B cell (primary cell): ENCODE data around the gene NLGN4X. TPM values are rescaled to one million over a fixed set of nuclear protein-coding genes. Genes with fewer than 3 reads are reported as not detected.

Experiments used
- ATAC-seq: fragments of 200-7000 bp; cut with Tn5 transposase; one replicate; pipeline ENCODE4 v1.10.0; 2021; ENCODE audit warnings: low read depth, mild to moderate bottlenecking, moderate number of reproducible peaks, moderate library complexity
- CTCF ChIA-PET: fragments of 350-600 bp; sonication (Branson Sonifier 250); formaldehyde crosslinking; loops from one replicate; lab custom pipeline; 2021; ENCODE audit warnings: antibody characterized with exemption, inconsistent platforms; lab: Charles Lee
- POLR2A ChIA-PET: fragments of 350-600 bp; sonication (Branson Sonifier 250); formaldehyde crosslinking; loops from one replicate; lab custom pipeline; 2021; ENCODE audit warnings: antibody characterized with exemption; lab: Charles Lee
- DNase-seq: peaks from one replicate; pipeline ENCODE4 v3.0.0; 2013
- H2AFZ ChIP-seq: 2 replicates; pipeline ENCODE4 v1.6.1; 2012; ENCODE audit warnings: mild to moderate bottlenecking, low read depth, low read length; ENCODE audit not compliant: insufficient read depth, poor library complexity, severe bottlenecking
- H3K27ac ChIP-seq, 2 donors: 1 replicate in 1 of 2; 2 replicates in 1 of 2; pipeline ENCODE4 v1.5.1; 2012 to 2013; ENCODE audit warnings: low read length in 2 of 2, mild to moderate bottlenecking in 2 of 2, moderate library complexity in 1 of 2
- H3K27me3 ChIP-seq, 4 experiments: fragments of 200-600 bp in 1 of 4; sonication (generic) in 1 of 4; replicated peaks in 1 of 4; 1 replicate in 2 of 4; 2 replicates in 2 of 4; pipeline versions ENCODE4 v1.6.1 to v1.7.0; 2013 to 2016; ENCODE audit warnings: low read length in 3 of 4, mild to moderate bottlenecking in 2 of 4, mixed read lengths in 1 of 4, moderate library complexity in 1 of 4; ENCODE audit not compliant: insufficient read depth in 4 of 4, control insufficient read depth in 3 of 4; ENCODE audit errors: control extremely low read depth in 1 of 4
- H3K36me3 ChIP-seq, 2 experiments: replicated peaks in 1 of 2; 1 replicate in 1 of 2; 2 replicates in 1 of 2; pipeline versions ENCODE4 v1.6.1 to v1.7.1; 2013; ENCODE audit warnings: low read length in 1 of 2; ENCODE audit not compliant: insufficient read depth in 2 of 2, control insufficient read depth in 1 of 2; ENCODE audit errors: control extremely low read depth in 1 of 2, extremely low read depth in 1 of 2
- H3K4me1 ChIP-seq, 2 donors: fragments of 200-600 bp in 1 of 2; sonication (generic) in 1 of 2; 1 replicate in 1 of 2; 2 replicates in 1 of 2; pipeline versions ENCODE4 v1.5.1 to v1.6.1; 2013 to 2017; ENCODE audit warnings: low read length in 2 of 2; ENCODE audit not compliant: control insufficient read depth in 2 of 2, insufficient read depth in 2 of 2
- H3K4me2 ChIP-seq: replicated peaks from 2 replicates; pipeline ENCODE3; 2012; ENCODE audit warnings: mild to moderate bottlenecking, low read depth, low read length; ENCODE audit not compliant: poor library complexity, severe bottlenecking
- H3K4me3 ChIP-seq, 5 experiments: fragments of 200-600 bp in 1 of 5; sonication (generic) in 1 of 5; 1 replicate in 3 of 5; 2 replicates in 2 of 5; pipeline versions ENCODE4 v1.5.1 to v1.7.0; 2011 to 2016; ENCODE audit warnings: low read length in 4 of 5, mild to moderate bottlenecking in 4 of 5, low read depth in 2 of 5, control low read depth in 1 of 5, moderate library complexity in 1 of 5; ENCODE audit not compliant: insufficient read depth in 1 of 5; ENCODE audit errors: control extremely low read depth in 1 of 5, extremely low read depth in 1 of 5
- H3K79me2 ChIP-seq: fragments of 200-600 bp; sonication (generic); one replicate; pipeline ENCODE4 v1.6.0; 2016; ENCODE audit warnings: low read length; ENCODE audit not compliant: control insufficient read depth, insufficient read depth
- H3K9ac ChIP-seq: fragments of 200-600 bp; sonication (generic); 2 replicates; pipeline ENCODE4 v1.6.1; 2017; ENCODE audit warnings: mild to moderate bottlenecking, low read length, moderate library complexity
- H3K9me3 ChIP-seq, 3 donors: one replicate each; pipeline versions ENCODE4 v1.6.1 to v1.7.1; 2013; ENCODE audit warnings: low read length in 2 of 3; ENCODE audit not compliant: control insufficient read depth in 2 of 3, insufficient read depth in 1 of 3; ENCODE audit errors: control extremely low read depth in 1 of 3
- H4K20me1 ChIP-seq: 2 replicates; pipeline ENCODE4 v1.6.0; 2012; ENCODE audit warnings: mild to moderate bottlenecking, low read length; ENCODE audit not compliant: insufficient read depth, control insufficient read depth, poor library complexity, severe bottlenecking
- H3K27ac Mint-ChIP-seq: one replicate; pipeline ENCODE4 v1.8.0; 2021; ENCODE audit warnings: mixed read lengths
- H3K27me3 Mint-ChIP-seq: one replicate; pipeline ENCODE4 v1.8.0; 2021; ENCODE audit warnings: mixed read lengths
- H3K4me1 Mint-ChIP-seq: one replicate; pipeline ENCODE4 v1.8.0; 2021; ENCODE audit warnings: mixed read lengths
- H3K4me3 Mint-ChIP-seq: one replicate; pipeline ENCODE4 v1.8.0; 2021; ENCODE audit warnings: mixed read lengths
- H3K9me3 Mint-ChIP-seq: one replicate; pipeline ENCODE4 v1.8.0; 2022; ENCODE audit warnings: mixed read lengths; ENCODE audit not compliant: insufficient read depth
- EZH2 ChIP-seq: IDR thresholded peaks from 2 replicates; pipeline ENCODE4 v1.6.1; 2012; ENCODE audit warnings: borderline replicate concordance, low read depth, mild to moderate bottlenecking, moderate library complexity, low read length; ENCODE audit not compliant: insufficient read depth, poor library complexity, severe bottlenecking
- WGBS: methylation state at CpG from one replicate; pipeline ENCODE4 v1.1.5; 2013; ENCODE audit warnings: missing lambda C conversion rate; ENCODE audit not compliant: insufficient coverage; 5-methylcytosine and 5-hydroxymethylcytosine counted together
- intact Hi-C: fragments of 100-400 bp; cut with micrococcal nuclease; formaldehyde crosslinking; loops from one replicate; pipeline ENCODE4 v1.10.0; 2022
- polyA plus RNA-seq: library from polyadenylated mRNA; depleted of rRNA; stranded (reverse); fragments of >200 nt; gene quantifications from 2 replicates; pipeline ENCODE4 v1.2.3, GENCODE V29; 2012
- total RNA-seq, 2 donors: library from RNA; stranded (reverse); fragments of 120-200 nt in 1 of 2; gene quantifications; 1 replicate in 1 of 2; 2 replicates in 1 of 2; pipeline versions ENCODE4 v1.2.3 to v1.2.4, GENCODE V29; 2013 to 2022
- TF ChIP-seq, protein P1 (sequence below): fragments of 200-600 bp; IDR thresholded peaks from one replicate; pipeline ENCODE4 v1.8.0; 2022; ENCODE audit warnings: antibody characterized with exemption, mild to moderate bottlenecking

The NLGN4X gene
- total and polyA plus RNA-seq, 2 donors (not counting 1 experiment from before 2014, with no cell fraction given), result 0.09 to 0.34 TPM

DNA sequence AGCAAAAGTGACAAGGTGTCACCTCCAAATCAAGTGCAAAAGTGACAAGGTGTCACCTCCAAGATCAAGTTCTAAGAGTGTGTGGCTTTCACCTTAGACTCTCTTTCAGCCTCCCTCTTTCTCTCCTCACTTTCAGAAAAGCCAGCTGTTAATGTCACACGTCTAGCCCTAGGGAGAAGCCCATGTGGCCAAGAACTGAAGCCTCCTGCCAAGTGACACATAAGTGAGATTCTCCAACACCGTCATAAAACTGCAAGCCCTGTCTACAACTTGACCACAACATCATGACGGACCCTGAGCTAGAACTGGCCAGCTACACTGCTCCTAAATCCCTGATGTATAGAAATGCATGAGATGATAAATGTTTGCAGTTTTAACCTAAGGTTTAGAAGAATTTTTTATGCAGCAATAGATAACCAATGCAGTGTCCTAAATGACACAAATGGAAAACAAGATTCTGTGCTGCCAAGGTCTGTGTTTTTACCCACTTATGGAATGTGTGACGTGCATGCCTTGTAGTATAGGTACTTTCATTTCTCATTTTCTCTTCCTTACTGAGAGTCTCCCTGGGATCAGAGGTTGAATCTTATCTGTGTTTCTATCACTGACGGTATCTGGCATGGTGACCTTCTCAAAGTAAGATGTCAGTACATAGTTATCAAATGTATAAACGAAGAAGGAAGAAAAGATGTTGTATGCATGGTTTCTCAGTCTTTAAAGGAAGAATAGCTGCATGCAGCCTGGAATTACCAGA, 25.0 kb downstream of the NLGN4X start:
- no peaks in the 10 kb centered on the region for H3K27me3 ChIP-seq
- no peak overlapping the region for H3K27ac ChIP-seq
- intact Hi-C loops, result no loop called here
- H3K36me3 ChIP-seq, result no peaks in the 10 kb centered on the region
- ChIA-PET CTCF (no interaction called here), POLR2A (no interaction called here)
- no peak overlapping the region for H3K4me2 ChIP-seq
- ATAC-seq, result no peak
- H3K4me3 ChIP-seq, result no peak overlapping the region
- H3K27ac Mint-ChIP-seq, result no peak overlapping the region
- TF ChIP-seq, protein P1, sequence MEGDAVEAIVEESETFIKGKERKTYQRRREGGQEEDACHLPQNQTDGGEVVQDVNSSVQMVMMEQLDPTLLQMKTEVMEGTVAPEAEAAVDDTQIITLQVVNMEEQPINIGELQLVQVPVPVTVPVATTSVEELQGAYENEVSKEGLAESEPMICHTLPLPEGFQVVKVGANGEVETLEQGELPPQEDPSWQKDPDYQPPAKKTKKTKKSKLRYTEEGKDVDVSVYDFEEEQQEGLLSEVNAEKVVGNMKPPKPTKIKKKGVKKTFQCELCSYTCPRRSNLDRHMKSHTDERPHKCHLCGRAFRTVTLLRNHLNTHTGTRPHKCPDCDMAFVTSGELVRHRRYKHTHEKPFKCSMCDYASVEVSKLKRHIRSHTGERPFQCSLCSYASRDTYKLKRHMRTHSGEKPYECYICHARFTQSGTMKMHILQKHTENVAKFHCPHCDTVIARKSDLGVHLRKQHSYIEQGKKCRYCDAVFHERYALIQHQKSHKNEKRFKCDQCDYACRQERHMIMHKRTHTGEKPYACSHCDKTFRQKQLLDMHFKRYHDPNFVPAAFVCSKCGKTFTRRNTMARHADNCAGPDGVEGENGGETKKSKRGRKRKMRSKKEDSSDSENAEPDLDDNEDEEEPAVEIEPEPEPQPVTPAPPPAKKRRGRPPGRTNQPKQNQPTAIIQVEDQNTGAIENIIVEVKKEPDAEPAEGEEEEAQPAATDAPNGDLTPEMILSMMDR, result no peak
- no peak for TF ChIP-seq EZH2
- no peak overlapping the region for H2AFZ ChIP-seq
- no peaks in the 10 kb centered on the region for H3K9me3 Mint-ChIP-seq
- no peaks in the 10 kb centered on the region for H3K4me1 ChIP-seq
- no peaks in the 10 kb centered on the region for H3K27me3 Mint-ChIP-seq
- DNase-seq, result no peak
- no peaks in the 10 kb centered on the region for H3K4me1 Mint-ChIP-seq
- H4K20me1 ChIP-seq, result no peaks in the 10 kb centered on the region
- no CpG with 5 or more reads among the region's 6 CpGs for WGBS
- H3K9ac ChIP-seq, result no peak overlapping the region
- H3K4me3 Mint-ChIP-seq, result no peak overlapping the region
- H3K9me3 ChIP-seq, result no peaks in the 10 kb centered on the region
- H3K79me2 ChIP-seq, result no peaks in the 10 kb centered on the region

DNA sequence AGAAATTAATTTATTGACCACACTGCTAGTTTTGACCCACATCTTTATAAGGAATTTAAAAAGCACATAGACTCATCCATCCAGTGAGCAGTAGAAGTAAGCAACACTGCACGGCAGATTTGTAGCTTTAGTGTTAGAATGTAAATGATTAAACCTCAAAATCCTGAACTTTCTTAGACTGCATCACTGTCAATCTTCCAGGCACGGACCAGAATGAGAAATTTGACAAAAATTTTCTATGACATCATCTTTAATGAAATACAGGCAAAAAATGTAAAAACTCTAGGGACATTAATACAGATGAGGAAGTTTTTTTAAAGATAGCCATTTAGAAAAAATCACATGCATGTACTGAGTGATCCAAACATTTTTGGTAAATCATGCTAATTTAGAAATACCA, 29.2 kb downstream of the NLGN4X start:
- H3K27ac Mint-ChIP-seq, result no peak overlapping the region
- Histone ChIP-seq H3K27me3 (no peaks in the 10 kb centered on the region), H2AFZ (no peak overlapping the region), H3K36me3 (no peaks in the 10 kb centered on the region), H3K4me3 (no peak overlapping the region), H4K20me1 (no peaks in the 10 kb centered on the region), H3K4me2 (no peak overlapping the region), H3K4me1 (no peaks in the 10 kb centered on the region), H3K9ac (no peak overlapping the region), H3K79me2 (no peaks in the 10 kb centered on the region), H3K9me3 (no peaks in the 10 kb centered on the region), H3K27ac (no peak overlapping the region)
- ATAC-seq, result no peak
- H3K9me3 Mint-ChIP-seq, result no peaks in the 10 kb centered on the region
- no CpG with 5 or more reads among the region's 2 CpGs for WGBS
- DNase-seq, result no peak
- TF ChIP-seq, protein P1, result no peak
- no peaks in the 10 kb centered on the region for H3K4me1 Mint-ChIP-seq
- ChIA-PET CTCF (no interaction called here), POLR2A (no interaction called here)
- H3K27me3 Mint-ChIP-seq, result no peaks in the 10 kb centered on the region
- no peak overlapping the region for H3K4me3 Mint-ChIP-seq
- intact Hi-C loops, result no loop called here
